Mesenchymal stem cell (in vitro differentiated cells and primary cell): Measurements from ENCODE around the gene APC2.

Experiments used
- DNase-seq: peaks from one replicate; pipeline ENCODE4 v3.0.0-alpha.2; 2013
- H2AFZ ChIP-seq: one replicate; pipeline ENCODE4 v1.6.1; 2013; ENCODE audit warnings: low read depth, mild to moderate bottlenecking, control low read depth, inconsistent platforms, low read length, moderate library complexity
- H2AK5ac ChIP-seq: 2 replicates; pipeline ENCODE4 v1.6.1; 2013; ENCODE audit warnings: low read length, moderate library complexity, mild to moderate bottlenecking, inconsistent platforms; ENCODE audit not compliant: severe bottlenecking
- H2BK120ac ChIP-seq: one replicate; pipeline ENCODE4 v1.6.1; 2013; ENCODE audit warnings: low read depth, mild to moderate bottlenecking, inconsistent platforms, low read length, moderate library complexity
- H2BK12ac ChIP-seq, 2 experiments: one replicate each; pipeline ENCODE4 v1.6.1; 2013; ENCODE audit warnings: inconsistent platforms in 2 of 2, low read length in 2 of 2, mild to moderate bottlenecking in 2 of 2, moderate library complexity in 2 of 2, control low read depth in 1 of 2
- H2BK15ac ChIP-seq: one replicate; pipeline ENCODE4 v1.6.1; 2013; ENCODE audit warnings: mild to moderate bottlenecking, low read depth, inconsistent platforms; ENCODE audit not compliant: poor library complexity, severe bottlenecking
- H2BK5ac ChIP-seq: 2 replicates; pipeline ENCODE4 v1.6.1; 2013; ENCODE audit warnings: low read depth, mild to moderate bottlenecking, low read length, control low read depth, inconsistent platforms; ENCODE audit not compliant: poor library complexity, severe bottlenecking
- H3K14ac ChIP-seq, 2 experiments: one replicate each; pipeline ENCODE4 v1.6.1; 2013; ENCODE audit warnings: inconsistent platforms in 2 of 2, low read length in 2 of 2, control low read depth in 1 of 2, mild to moderate bottlenecking in 1 of 2, moderate library complexity in 1 of 2
- H3K18ac ChIP-seq, 2 experiments: one replicate each; pipeline ENCODE4 v1.6.1; 2013; ENCODE audit warnings: inconsistent platforms in 2 of 2, low read length in 2 of 2, control low read depth in 1 of 2, low read depth in 1 of 2, mild to moderate bottlenecking in 1 of 2
- H3K23ac ChIP-seq, 2 experiments: one replicate each; pipeline ENCODE4 v1.6.1; 2013; ENCODE audit warnings: inconsistent platforms in 2 of 2, low read length in 2 of 2, mild to moderate bottlenecking in 2 of 2, moderate library complexity in 2 of 2, control low read depth in 1 of 2
- H3K27ac ChIP-seq: 2 replicates; pipeline ENCODE4 v1.5.1; 2013; ENCODE audit warnings: mild to moderate bottlenecking, moderate library complexity, low read length, control low read depth, inconsistent platforms; ENCODE audit not compliant: poor library complexity, severe bottlenecking
- H3K27me3 ChIP-seq, 2 experiments: 2 replicates each; pipeline versions ENCODE4 v1.6.1 to v1.7.0; 2013; ENCODE audit warnings: low read length in 2 of 2, mild to moderate bottlenecking in 2 of 2, moderate library complexity in 2 of 2, control low read depth in 1 of 2, inconsistent platforms in 1 of 2; ENCODE audit not compliant: control insufficient read depth in 1 of 2, insufficient read depth in 1 of 2
- H3K36me3 ChIP-seq, 2 experiments: 2 replicates each; pipeline versions ENCODE4 v1.6.1 to v1.7.0; 2013; ENCODE audit warnings: low read length in 2 of 2, control low read depth in 1 of 2, inconsistent platforms in 1 of 2, low read depth in 1 of 2, mild to moderate bottlenecking in 1 of 2; ENCODE audit not compliant: insufficient read depth in 2 of 2, control insufficient read depth in 1 of 2
- H3K4ac ChIP-seq, 2 experiments: one replicate each; pipeline ENCODE4 v1.6.1; 2013; ENCODE audit warnings: inconsistent platforms in 2 of 2, low read length in 2 of 2, mild to moderate bottlenecking in 2 of 2, moderate library complexity in 2 of 2, control low read depth in 1 of 2, low read depth in 1 of 2
- H3K4me1 ChIP-seq: 2 replicates; pipeline ENCODE4 v1.6.1; 2013; ENCODE audit warnings: low read depth, low read length, control low read depth; ENCODE audit not compliant: control insufficient read depth, insufficient read depth
- H3K4me2 ChIP-seq: 2 replicates; pipeline ENCODE4 v1.6.1; 2013; ENCODE audit warnings: low read length, mild to moderate bottlenecking, inconsistent platforms; ENCODE audit not compliant: poor library complexity, severe bottlenecking
- H3K4me3 ChIP-seq, 2 experiments: 2 replicates each; pipeline versions ENCODE4 v1.5.1 to v1.7.0; 2013; ENCODE audit warnings: low read length in 2 of 2, mild to moderate bottlenecking in 2 of 2, control low read depth in 1 of 2, low read depth in 1 of 2; ENCODE audit not compliant: insufficient read depth in 1 of 2
- H3K79me1 ChIP-seq: replicated peaks from 2 replicates; pipeline ENCODE4 v1.6.1; 2013; ENCODE audit warnings: mild to moderate bottlenecking, control low read depth, low read length, inconsistent platforms; ENCODE audit not compliant: poor library complexity, severe bottlenecking
- H3K9ac ChIP-seq: 2 replicates; pipeline ENCODE4 v1.7.0; 2013; ENCODE audit warnings: mild to moderate bottlenecking, low read length, moderate library complexity
- H3K9me3 ChIP-seq: 2 replicates; pipeline ENCODE4 v1.7.0; 2013; ENCODE audit warnings: mild to moderate bottlenecking, low read length; ENCODE audit not compliant: control insufficient read depth
- H4K8ac ChIP-seq: one replicate; pipeline ENCODE4 v1.6.1; 2013; ENCODE audit warnings: inconsistent platforms, mild to moderate bottlenecking, low read length, moderate library complexity
- H4K91ac ChIP-seq: one replicate; pipeline ENCODE4 v1.6.1; 2013; ENCODE audit warnings: mild to moderate bottlenecking, low read length, inconsistent platforms
- WGBS: methylation state at CpG from one replicate; pipeline ENCODE4 v1.1.7; 2013; ENCODE audit warnings: mixed read lengths; 5-methylcytosine and 5-hydroxymethylcytosine counted together

APC2 gene

DNA sequence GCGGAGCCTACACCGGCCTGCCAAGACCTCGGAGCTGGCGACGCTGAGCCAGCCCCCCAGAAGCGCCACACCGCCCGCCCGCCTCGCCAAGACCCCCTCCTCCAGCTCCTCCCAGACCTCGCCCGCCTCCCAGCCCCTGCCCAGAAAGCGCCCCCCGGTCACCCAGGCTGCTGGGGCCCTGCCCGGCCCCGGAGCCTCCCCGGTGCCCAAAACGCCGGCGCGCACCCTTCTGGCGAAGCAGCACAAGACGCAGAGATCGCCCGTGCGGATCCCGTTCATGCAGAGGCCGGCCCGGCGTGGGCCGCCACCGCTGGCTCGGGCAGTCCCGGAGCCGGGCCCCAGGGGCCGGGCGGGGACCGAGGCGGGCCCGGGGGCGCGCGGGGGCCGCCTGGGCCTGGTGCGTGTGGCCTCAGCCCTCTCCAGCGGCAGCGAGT is 18.9 kb downstream of the APC2 start:
- H2BK120ac ChIP-seq = no peak overlapping the region
- no peak for DNase-seq
- no peak overlapping the region for H3K4ac ChIP-seq
- H2BK15ac ChIP-seq = no peak overlapping the region
- H3K9ac ChIP-seq = no peak overlapping the region
- peaks cover 72% of the 10 kb centered on the region for H3K4me1 ChIP-seq
- H3K23ac ChIP-seq = no peak overlapping the region
- H3K79me1 ChIP-seq = peaks cover 28% of the 10 kb centered on the region
- no peak overlapping the region for H3K4me3 ChIP-seq
- no peak overlapping the region for H4K8ac ChIP-seq
- H2AK5ac ChIP-seq = no peak overlapping the region
- no peak overlapping the region for H3K14ac ChIP-seq
- no peak overlapping the region for H3K27ac ChIP-seq
- H2AFZ ChIP-seq = no peak overlapping the region
- no peak overlapping the region for H2BK12ac ChIP-seq
- H4K91ac ChIP-seq = no peak overlapping the region
- 7% methylated on average over 29 of the region's 47 CpGs for WGBS
- H3K9me3 ChIP-seq = no peaks in the 10 kb centered on the region
- H3K18ac ChIP-seq = no peak overlapping the region
- H3K27me3 ChIP-seq = peaks cover 38 to 73% of the 10 kb centered on the region in 2 experiments
- no peak overlapping the region for H2BK5ac ChIP-seq
- peak overlapping the region; percentile 56 for H3K4me2 ChIP-seq
- H3K36me3 ChIP-seq = peaks cover 0 to 29% of the 10 kb centered on the region in 2 experiments

GRCh38 chr19:1469255-1470054 is 19.5 kb downstream of the APC2 start:
- Histone ChIP-seq H3K4me3 (peak overlapping the region in 1 of 2 experiments; percentile 24), H3K4me2 (peak overlapping the region; percentile 56), H2AK5ac (no peak overlapping the region), H2AFZ (no peak overlapping the region), H4K91ac (no peak overlapping the region), H3K4ac (no peak overlapping the region), H3K9me3 (no peaks in the 10 kb centered on the region), H2BK5ac (no peak overlapping the region), H3K23ac (peak overlapping the region in 1 of 2 experiments; percentile 70), H4K8ac (no peak overlapping the region), H3K18ac (peak overlapping the region in 1 of 2 experiments; percentile 34), H3K27me3 (peaks cover 38 to 73% of the 10 kb centered on the region in 2 experiments), H2BK15ac (no peak overlapping the region), H2BK12ac (no peak overlapping the region), H3K9ac (no peak overlapping the region), H3K36me3 (peaks cover under 1 to 34% of the 10 kb centered on the region in 2 experiments), H3K4me1 (peaks cover 76% of the 10 kb centered on the region), H3K14ac (no peak overlapping the region), H3K27ac (no peak overlapping the region), H2BK120ac (no peak overlapping the region), H3K79me1 (peaks cover 29% of the 10 kb centered on the region)
- no peak for DNase-seq
- 10% methylated on average over 68 of the region's 117 CpGs for WGBS

DNA sequence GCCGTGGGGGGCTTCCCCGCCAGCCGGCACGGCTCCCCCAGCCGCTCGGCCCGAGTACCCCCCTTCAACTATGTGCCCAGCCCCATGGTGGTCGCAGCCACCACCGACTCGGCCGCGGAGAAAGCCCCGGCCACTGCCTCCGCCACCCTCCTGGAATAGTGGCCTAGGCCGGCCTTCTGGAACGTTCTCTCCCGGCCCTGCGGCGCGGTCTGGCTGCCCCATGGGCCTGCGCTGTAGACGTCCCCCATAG is 20.1 kb downstream of the APC2 start:
- no peak overlapping the region for H2AK5ac ChIP-seq
- peaks cover 77% of the 10 kb centered on the region for H3K4me1 ChIP-seq
- no peak overlapping the region for H2BK12ac ChIP-seq
- H4K91ac ChIP-seq = no peak overlapping the region
- H2AFZ ChIP-seq = no peak overlapping the region
- H3K4me2 ChIP-seq = peak overlapping the region; percentile 76
- DNase-seq = no peak
- WGBS = 37% methylated on average over 22 of the region's 22 CpGs
- H3K14ac ChIP-seq = no peak overlapping the region
- H3K9me3 ChIP-seq = no peaks in the 10 kb centered on the region
- no peak overlapping the region for H3K4ac ChIP-seq
- H3K4me3 ChIP-seq = peak overlapping the region in 1 of 2 experiments; percentile 16
- no peak overlapping the region for H3K18ac ChIP-seq
- peaks cover 38 to 72% of the 10 kb centered on the region in 2 experiments for H3K27me3 ChIP-seq
- no peak overlapping the region for H2BK5ac ChIP-seq
- H3K79me1 ChIP-seq = peaks cover 34% of the 10 kb centered on the region
- H3K27ac ChIP-seq = no peak overlapping the region
- H3K9ac ChIP-seq = no peak overlapping the region
- H3K23ac ChIP-seq = peak overlapping the region in 1 of 2 experiments; percentile 70
- no peak overlapping the region for H4K8ac ChIP-seq
- peaks cover 6 to 40% of the 10 kb centered on the region in 2 experiments for H3K36me3 ChIP-seq
- H2BK15ac ChIP-seq = no peak overlapping the region
- no peak overlapping the region for H2BK120ac ChIP-seq

GRCh38 chr19:1470305-1471009 is 20.5 kb downstream of the APC2 start:
- Histone ChIP-seq H2BK120ac (no peak overlapping the region), H3K36me3 (peaks cover 7 to 39% of the 10 kb centered on the region in 2 experiments), H2BK5ac (no peak overlapping the region), H3K27ac (no peak overlapping the region), H3K9ac (no peak overlapping the region), H2AFZ (no peak overlapping the region), H4K91ac (no peak overlapping the region), H2BK15ac (no peak overlapping the region), H3K18ac (no peak overlapping the region), H2AK5ac (no peak overlapping the region), H2BK12ac (no peak overlapping the region), H3K23ac (peak overlapping the region in 1 of 2 experiments; percentile 70), H3K14ac (no peak overlapping the region), H3K79me1 (peaks cover 32% of the 10 kb centered on the region), H3K4me2 (peak overlapping the region; percentile 76), H3K4me1 (peaks cover 75% of the 10 kb centered on the region), H3K4ac (no peak overlapping the region), H3K9me3 (no peaks in the 10 kb centered on the region), H3K4me3 (peak overlapping the region; percentile 5 to 37), H3K27me3 (peaks cover 38 to 69% of the 10 kb centered on the region in 2 experiments), H4K8ac (peak overlapping the region; percentile 30)
- 3% methylated on average over 59 of the region's 67 CpGs for WGBS
- no peak for DNase-seq
